WI38 (cell line): ENCODE data around the gene PAK2.
"Not testable (repeated sequence)": the region's sequence is repeated elsewhere in the genome, so short reads cannot be mapped to it uniquely, and the experiment has no call there.

Experiments used
- H3K4me3 ChIP-seq: 2 replicates; pipeline ENCODE4 v1.5.1; 2011; ENCODE audit warnings: low read depth, mild to moderate bottlenecking, control low read depth, low read length
- CTCF ChIP-seq: IDR thresholded peaks from 2 replicates; pipeline ENCODE4 v1.5.1; 2012; ENCODE audit warnings: low read depth, mild to moderate bottlenecking, control low read depth, low read length

The PAK2 gene

DNA sequence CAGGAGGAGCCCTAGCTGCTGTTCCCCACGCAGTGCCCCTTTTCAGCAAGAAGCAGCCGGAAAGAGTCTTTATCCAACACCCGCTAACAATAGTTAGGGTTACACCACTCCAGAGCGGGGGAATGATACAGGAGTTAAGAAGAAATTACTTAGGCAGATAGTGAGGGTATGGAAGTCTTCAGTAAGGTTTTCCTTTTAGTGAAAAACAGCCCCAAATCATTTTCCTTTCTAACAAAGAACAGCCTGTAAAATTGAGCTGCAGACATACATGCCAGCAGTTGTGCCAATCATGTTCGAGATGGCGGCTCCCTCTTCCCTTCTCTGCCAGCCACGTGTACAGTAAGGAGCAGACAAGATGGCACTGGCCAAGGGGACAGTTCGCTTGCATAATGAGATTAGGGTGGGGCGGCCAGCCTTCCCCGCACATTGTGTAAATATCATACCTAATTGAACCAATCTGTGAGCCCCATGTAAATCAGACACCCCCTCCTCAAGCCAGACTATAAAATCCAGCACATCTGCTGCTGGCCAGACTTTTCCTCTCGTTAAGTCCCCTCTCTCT lies 109.6 kb downstream of the PAK2 start:
- TF ChIP-seq CTCF: no peak
- H3K4me3 ChIP-seq: no peak overlapping the region

GRCh38 chr3:196863000-196863399 lies 123.3 kb downstream of the PAK2 start:
- not testable (repeated sequence) for H3K4me3 ChIP-seq

DNA sequence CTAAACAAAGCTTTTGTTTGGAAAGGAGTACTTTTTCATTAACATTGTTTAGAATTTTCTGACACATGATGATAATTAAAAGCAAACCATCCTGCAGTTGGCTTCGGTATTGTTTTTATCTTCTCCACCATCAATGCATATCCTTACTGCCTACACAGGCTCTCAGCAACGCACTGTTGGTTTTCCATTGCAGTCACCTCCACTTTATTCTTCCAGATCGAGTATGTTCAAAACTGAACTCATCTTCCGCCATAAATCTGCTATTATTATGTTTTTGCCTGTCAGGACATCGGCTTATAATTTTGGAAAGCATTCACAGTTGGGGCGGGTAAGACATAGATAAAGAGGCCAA lies 127.5 kb downstream of the PAK2 start:
- H3K4me3 ChIP-seq: peak overlapping the region; percentile 95
- TF ChIP-seq CTCF: no peak

GRCh38 chr3:196867507-196868296 lies 128.0 kb downstream of the PAK2 start, which contains the start of gene SENP5:
Gene SENP5, plus strand, starts transcription at chr3:196867920. Its CDS starts 17,262 bp downstream, at chr3:196885182.
- peak within 1 kb of the TSS; percentile 95 for H3K4me3 ChIP-seq

GRCh38 chr3:196868297-196868661 lies 128.6 kb downstream of the PAK2 start:
- no peak for TF ChIP-seq CTCF

More at GRCh38 chr3:196867507-196868296, 128.0 kb downstream of the PAK2 start, which contains the start of gene SENP5:
- no peak for TF ChIP-seq CTCF

GRCh38 chr3:196872316-196872715 lies 132.7 kb downstream of the PAK2 start:
- H3K4me3 ChIP-seq: no peak overlapping the region
- TF ChIP-seq CTCF: no peak

More at GRCh38 chr3:196868297-196868661, 128.6 kb downstream of the PAK2 start:
- peak overlapping the region; percentile 95 for H3K4me3 ChIP-seq

- H3K4me3 ChIP-seq: not testable (repeated sequence)
Measured at GRCh38 chr3:196874511-196875094, 134.9 kb downstream of the PAK2 start.

DNA sequence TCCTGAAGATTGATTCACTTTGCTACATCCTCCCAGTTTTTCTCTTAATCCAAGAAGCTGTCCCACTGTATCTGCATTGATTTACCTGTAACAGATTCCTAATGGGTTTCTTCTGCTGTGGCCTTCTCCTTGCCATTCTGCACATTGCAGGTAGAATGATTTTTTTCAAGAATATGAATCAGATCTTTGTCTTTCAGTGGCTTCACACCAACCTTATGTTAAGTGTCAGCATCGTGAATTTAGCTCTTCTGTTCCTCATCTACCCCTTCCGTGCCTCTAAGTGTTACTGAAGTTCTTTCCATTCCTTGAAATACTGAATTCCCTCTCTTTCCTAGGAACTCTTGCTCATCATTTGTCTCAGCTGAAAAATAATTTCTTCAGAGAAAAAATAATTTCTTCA lies 135.6 kb downstream of the PAK2 start:
- TF ChIP-seq CTCF: no peak
- no peak overlapping the region for H3K4me3 ChIP-seq
